Stomach (tissue), 4 donors: ENCODE measurements around the gene CST4.

Experiments
- CTCF ChIP-seq, 7 experiments: fragments of 450-650 bp in 4 of 7; fragments of 200-600 bp in 3 of 7; sonication (generic) in 3 of 7; IDR thresholded peaks; one replicate each; pipeline ENCODE4 v1.5.1; 2016 to 2019; ENCODE audit warnings: antibody characterized with exemption in 7 of 7, control low read depth in 2 of 7, mild to moderate bottlenecking in 1 of 7
- EP300 ChIP-seq: sonication (generic); formaldehyde crosslinking; IDR thresholded peaks from one replicate; pipeline ENCODE4 v1.6.1; 2017; ENCODE audit warnings: antibody characterized with exemption
- POLR2A ChIP-seq, 4 donors: fragments of 450-650 bp; IDR thresholded peaks; one replicate each; pipeline ENCODE4 v1.6.1; 2016; ENCODE audit warnings: antibody characterized with exemption in 4 of 4, control low read depth in 2 of 4, mild to moderate bottlenecking in 1 of 4, moderate library complexity in 1 of 4

GRCh38 chr20:23683281-23683680 lies 5.6 kb downstream of the CST4 start:
- TF ChIP-seq CTCF (IDR thresholded peaks at IDR 0.05): no peak
- no peak for TF ChIP-seq EP300
- TF ChIP-seq POLR2A (IDR thresholded peaks at IDR 0.05): no peak
